Measurements from ENCODE around the gene CCDC40.

- TF ChIP-seq, protein P1, sequence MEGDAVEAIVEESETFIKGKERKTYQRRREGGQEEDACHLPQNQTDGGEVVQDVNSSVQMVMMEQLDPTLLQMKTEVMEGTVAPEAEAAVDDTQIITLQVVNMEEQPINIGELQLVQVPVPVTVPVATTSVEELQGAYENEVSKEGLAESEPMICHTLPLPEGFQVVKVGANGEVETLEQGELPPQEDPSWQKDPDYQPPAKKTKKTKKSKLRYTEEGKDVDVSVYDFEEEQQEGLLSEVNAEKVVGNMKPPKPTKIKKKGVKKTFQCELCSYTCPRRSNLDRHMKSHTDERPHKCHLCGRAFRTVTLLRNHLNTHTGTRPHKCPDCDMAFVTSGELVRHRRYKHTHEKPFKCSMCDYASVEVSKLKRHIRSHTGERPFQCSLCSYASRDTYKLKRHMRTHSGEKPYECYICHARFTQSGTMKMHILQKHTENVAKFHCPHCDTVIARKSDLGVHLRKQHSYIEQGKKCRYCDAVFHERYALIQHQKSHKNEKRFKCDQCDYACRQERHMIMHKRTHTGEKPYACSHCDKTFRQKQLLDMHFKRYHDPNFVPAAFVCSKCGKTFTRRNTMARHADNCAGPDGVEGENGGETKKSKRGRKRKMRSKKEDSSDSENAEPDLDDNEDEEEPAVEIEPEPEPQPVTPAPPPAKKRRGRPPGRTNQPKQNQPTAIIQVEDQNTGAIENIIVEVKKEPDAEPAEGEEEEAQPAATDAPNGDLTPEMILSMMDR (conservative IDR thresholded peaks at IDR 0.05; ENCODE audit: low read depth, low read length) = no peak
- TF ChIP-seq EZH2 (IDR thresholded peaks at IDR 0.05; ENCODE audit: low read length, unreplicated experiment) = no peak
These were observed 31.0 kb downstream of the CCDC40 start for GRCh38 chr17:80067393-80067986.
